Middle frontal gyrus (tissue), 1 donor: ENCODE results near the gene ADSS2.
"Not testable (repeated sequence)": the region's sequence is repeated elsewhere in the genome, so short reads cannot be mapped to it uniquely, and the experiment has no call there.

Source experiments
- DNase-seq: peaks from one replicate; pipeline ENCODE4 v3.0.0-alpha.2; 2015; ENCODE audit warnings: low spot score; ENCODE audit errors: extremely low spot score

ADSS2 gene

DNA sequence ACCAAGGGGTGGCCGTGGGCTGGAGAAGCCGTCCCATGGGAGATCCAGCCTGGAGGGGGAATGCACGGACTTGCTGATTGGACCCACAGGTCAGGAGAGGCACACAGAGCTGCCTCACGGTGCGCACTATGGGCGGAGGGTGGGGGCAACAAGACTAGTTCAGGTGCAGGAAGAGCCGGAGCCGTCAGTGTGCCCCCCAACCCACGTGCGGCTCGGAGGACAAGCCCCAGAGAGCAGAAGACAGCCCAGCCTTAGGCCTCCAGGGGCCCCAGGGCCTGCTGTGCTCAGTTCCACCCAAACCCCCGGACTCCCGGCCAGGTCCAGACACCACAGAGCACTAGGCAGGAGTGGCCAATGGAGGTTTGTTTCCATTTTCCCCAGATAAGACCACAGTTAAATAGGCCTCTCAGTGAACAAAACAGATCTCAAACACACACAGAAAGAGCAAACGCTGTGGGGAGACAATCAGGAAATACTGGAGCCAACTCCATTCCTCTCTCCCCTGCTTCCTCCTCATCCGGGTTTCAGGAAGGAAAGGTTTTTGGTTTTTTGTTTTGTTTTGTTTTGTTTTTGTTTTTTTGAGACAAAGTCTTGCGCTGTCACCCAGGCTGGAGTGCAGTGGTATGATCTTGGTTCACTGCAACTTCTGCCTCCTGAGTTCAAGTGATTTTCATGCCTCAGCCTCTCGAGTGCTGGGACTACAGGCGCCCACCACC lies 84.2 kb downstream of the ADSS2 start:
- no peak for DNase-seq

DNA sequence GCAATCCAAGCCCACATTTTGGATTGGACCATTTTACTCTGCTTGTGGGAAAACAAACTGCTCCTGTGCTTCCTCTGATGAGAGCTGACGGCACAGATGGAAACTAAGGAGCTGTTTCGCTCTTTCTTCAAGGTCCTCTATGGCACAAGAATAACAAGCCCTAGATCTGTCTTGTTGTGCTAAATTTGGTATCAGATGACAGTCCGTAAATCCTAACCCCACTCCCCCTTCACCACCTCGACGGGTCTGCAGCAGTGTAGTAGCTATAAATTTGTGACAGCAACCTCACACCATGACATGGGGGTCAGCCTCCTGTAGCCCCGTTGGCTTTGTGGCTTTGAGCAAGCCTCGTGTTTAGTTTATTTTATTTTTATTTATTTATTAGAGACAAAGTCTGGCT lies 85.9 kb downstream of the ADSS2 start:
- no peak for DNase-seq

GRCh38 chr1:244365262-244365661 lies 86.4 kb downstream of the ADSS2 start:
- DNase-seq, result not testable (repeated sequence)

- no peak for DNase-seq
These were observed 89.2 kb downstream of the ADSS2 start for GRCh38 chr1:244362476-244362875.

DNA sequence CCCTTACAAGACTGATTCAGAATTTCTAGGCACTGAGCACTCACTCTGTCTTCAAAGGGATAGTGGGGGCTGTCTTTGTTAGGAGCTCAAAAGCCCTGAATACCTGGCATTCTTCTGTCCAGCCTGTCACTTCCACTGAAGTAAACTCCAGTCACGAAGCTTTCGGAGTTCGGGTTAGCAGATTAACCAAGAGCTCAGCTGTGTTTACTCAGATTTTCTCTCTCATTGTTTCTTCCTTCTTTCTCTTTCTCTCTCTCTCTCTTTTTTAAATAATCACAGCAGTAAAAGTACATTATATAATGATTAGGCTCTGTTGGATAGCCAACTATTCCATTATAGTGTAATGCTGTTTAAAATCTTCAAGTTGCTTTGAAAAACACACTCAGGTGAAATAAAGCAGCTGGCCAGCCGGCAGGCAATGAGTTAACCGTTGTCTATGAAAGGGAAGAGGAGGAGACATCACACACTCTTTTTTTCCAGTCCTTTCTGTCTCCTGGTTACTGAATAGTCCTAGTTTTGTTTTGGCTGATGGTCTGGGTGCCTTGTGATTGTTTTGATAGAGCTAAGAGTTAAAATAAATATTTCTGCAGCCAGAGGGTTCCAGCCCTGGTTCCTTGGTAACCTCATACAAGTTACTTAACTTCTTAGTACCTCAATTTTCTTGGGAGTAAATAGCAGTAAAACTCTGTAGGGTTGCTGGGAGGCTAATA lies 89.8 kb downstream of the ADSS2 start:
- no peak for DNase-seq
